SK-N-SH (cell line): ENCODE results near the gene VENTX. TPM values are rescaled to one million over a fixed set of nuclear protein-coding genes. Genes with fewer than 3 reads are reported as not detected.

Experiments
- CTCF ChIA-PET: fragments of 300-600, 350-600 bp; formaldehyde crosslinking; extraction: SDS; loops from one replicate; lab custom pipeline; 2021; lab: Yijun Ruan, JAX
- POLR2A ChIA-PET: fragments of 350-600 bp; sonication (Branson Sonifier 250); formaldehyde crosslinking; extraction: SDS; loops from one replicate; lab custom pipeline; 2020; ENCODE audit warnings: antibody characterized with exemption, inconsistent platforms; lab: Yijun Ruan, JAX
- DNase-seq: peaks from one replicate; pipeline ENCODE4 v3.0.0; 2012
- H2AFZ ChIP-seq: fragments of 200-600 bp; sonication (generic); 2 replicates; pipeline ENCODE4 v1.8.1; 2016; ENCODE audit warnings: antibody characterized with exemption, mild to moderate bottlenecking, low read depth
- H3F3A ChIP-seq: fragments of 200-600 bp; sonication (generic); replicated peaks from 2 replicates; pipeline ENCODE3; 2016; ENCODE audit warnings: antibody characterized with exemption, mild to moderate bottlenecking; ENCODE audit not compliant: insufficient read depth
- H3K27ac ChIP-seq, 2 experiments: fragments of 200-500 bp in 1 of 2; fragments of 200-600 bp in 1 of 2; sonication (Bioruptor generic) in 1 of 2; sonication (generic), shearing (Covaris generic) in 1 of 2; 2 replicates each; pipeline versions ENCODE4 v1.5.1 to v1.6.1; 2014 to 2016; ENCODE audit warnings: low read depth in 2 of 2, inconsistent platforms in 1 of 2, low read length in 1 of 2, mild to moderate bottlenecking in 1 of 2, mixed read lengths in 1 of 2
- H3K27me3 ChIP-seq: fragments of 200-600 bp; sonication (generic), shearing (Covaris generic); 2 replicates; pipeline ENCODE4 v1.6.1; 2016; ENCODE audit warnings: mixed run types; ENCODE audit not compliant: insufficient read depth
- H3K36me3 ChIP-seq, 2 experiments: fragments of 200-500 bp in 1 of 2; fragments of 200-600 bp in 1 of 2; sonication (Bioruptor generic) in 1 of 2; sonication (generic) in 1 of 2; replicated peaks in 1 of 2; 2 replicates each; pipeline versions ENCODE3 to v1.5.1; 2014 to 2016; ENCODE audit warnings: low read length in 1 of 2, mild to moderate bottlenecking in 1 of 2; ENCODE audit not compliant: insufficient read depth in 2 of 2, control insufficient read depth in 1 of 2
- H3K4me1 ChIP-seq, 2 experiments: fragments of 200-500 bp in 1 of 2; fragments of 200-600 bp in 1 of 2; sonication (Bioruptor generic) in 1 of 2; sonication (generic), shearing (Covaris generic) in 1 of 2; 2 replicates each; pipeline versions ENCODE4 v1.5.1 to v1.6.1; 2014 to 2016; ENCODE audit warnings: low read depth in 1 of 2, low read length in 1 of 2, mixed run types in 1 of 2; ENCODE audit not compliant: insufficient read depth in 2 of 2, control insufficient read depth in 1 of 2
- H3K4me2 ChIP-seq: fragments of 200-600 bp; sonication (generic), shearing (Covaris generic); 2 replicates; pipeline ENCODE4 v1.6.1; 2017; ENCODE audit warnings: mixed run types
- H3K4me3 ChIP-seq, 2 experiments: fragments of 200-500 bp in 1 of 2; fragments of 200-600 bp in 1 of 2; sonication (Bioruptor generic) in 1 of 2; sonication (generic), shearing (Covaris generic) in 1 of 2; 2 replicates each; pipeline versions ENCODE4 v1.5.1 to v1.8.1; 2014 to 2016; ENCODE audit warnings: low read depth in 2 of 2, inconsistent platforms in 1 of 2, low read length in 1 of 2, mild to moderate bottlenecking in 1 of 2, mixed read lengths in 1 of 2, moderate library complexity in 1 of 2
- H3K79me2 ChIP-seq: fragments of 200-600 bp; sonication (generic); 2 replicates; pipeline ENCODE4 v1.8.1; 2017; ENCODE audit warnings: mild to moderate bottlenecking; ENCODE audit not compliant: insufficient read depth
- H3K9ac ChIP-seq: fragments of 200-600 bp; sonication (generic); 2 replicates; pipeline ENCODE4 v1.6.1; 2017; ENCODE audit warnings: mixed run types
- H3K9me2 ChIP-seq: fragments of 200-600 bp; sonication (generic); 2 replicates; pipeline ENCODE4 v1.6.1; 2017; ENCODE audit warnings: mixed run types
- H3K9me3 ChIP-seq: fragments of 200-600 bp; sonication (generic); 2 replicates; pipeline ENCODE4 v1.6.1; 2017; ENCODE audit warnings: mixed run types, mild to moderate bottlenecking, moderate library complexity
- H4K20me1 ChIP-seq: fragments of 200-600 bp; sonication (generic); 2 replicates; pipeline ENCODE4 v1.6.1; 2017; ENCODE audit warnings: mild to moderate bottlenecking, mixed run types; ENCODE audit not compliant: insufficient read depth
- FOSL2 ChIP-seq: IDR thresholded peaks from 2 replicates; pipeline ENCODE4 v1.4.0; 2012; ENCODE audit warnings: low read depth, mild to moderate bottlenecking, moderate library complexity, borderline replicate concordance
- FOXJ3 ChIP-seq: sonication (generic); formaldehyde crosslinking; IDR thresholded peaks from 2 replicates; pipeline ENCODE4 v1.5.1; 2020; ENCODE audit warnings: mild to moderate bottlenecking, missing genetic modification reagents
- FOXM1 ChIP-seq: IDR thresholded peaks from 2 replicates; pipeline ENCODE4 v1.4.0; 2012; ENCODE audit warnings: low read depth, mild to moderate bottlenecking
- GATA2 ChIP-seq: sonication (generic); formaldehyde crosslinking; IDR thresholded peaks from 2 replicates; pipeline ENCODE4 v1.5.0; 2020; ENCODE audit warnings: mild to moderate bottlenecking, missing genetic modification reagents
- MXI1 ChIP-seq: IDR thresholded peaks from 2 replicates; pipeline ENCODE4 v1.6.1; 2012; ENCODE audit warnings: mild to moderate bottlenecking, low read depth, low read length, improper control_type of control experiment
- SIN3A ChIP-seq: IDR thresholded peaks from 2 replicates; pipeline ENCODE4 v1.6.1; 2012; ENCODE audit warnings: low read depth, mild to moderate bottlenecking, low read length, moderate library complexity, borderline replicate concordance
- SMC3 ChIP-seq: IDR thresholded peaks from 2 replicates; pipeline ENCODE4 v1.6.1; 2012; ENCODE audit warnings: low read depth, low read length, improper control_type of control experiment
- WGBS: methylation state at CpG from one replicate; pipeline ENCODE4 v1.1.6; 2017; ENCODE audit warnings: low lambda C conversion rate; 5-methylcytosine and 5-hydroxymethylcytosine counted together
- polyA plus RNA-seq, 3 experiments: library from polyadenylated mRNA; depleted of rRNA; stranded (reverse); fragments of >200 nt; gene quantifications; 2 replicates each; pipeline ENCODE4 v1.2.3, GENCODE V29; 2012
- TF ChIP-seq, protein P1 (sequence below): fragments of 150-350 bp; IDR thresholded peaks from 2 replicates; pipeline ENCODE4 v1.6.1; 2017; ENCODE audit warnings: antibody characterized with exemption, low read length, low read depth, borderline replicate concordance
- TF ChIP-seq, protein P2 (sequence below): IDR thresholded peaks from 2 replicates; pipeline ENCODE4 v1.4.0; 2012; ENCODE audit warnings: low read depth, borderline replicate concordance
- TF ChIP-seq, protein P3 (sequence below): IDR thresholded peaks from 2 replicates; pipeline ENCODE4 v1.4.0; 2012; ENCODE audit warnings: low read depth, borderline replicate concordance

The VENTX gene
- polyA plus RNA-seq, 1 of the 3 experiments (the other 2 are of a cell fraction), result not detected

DNA sequence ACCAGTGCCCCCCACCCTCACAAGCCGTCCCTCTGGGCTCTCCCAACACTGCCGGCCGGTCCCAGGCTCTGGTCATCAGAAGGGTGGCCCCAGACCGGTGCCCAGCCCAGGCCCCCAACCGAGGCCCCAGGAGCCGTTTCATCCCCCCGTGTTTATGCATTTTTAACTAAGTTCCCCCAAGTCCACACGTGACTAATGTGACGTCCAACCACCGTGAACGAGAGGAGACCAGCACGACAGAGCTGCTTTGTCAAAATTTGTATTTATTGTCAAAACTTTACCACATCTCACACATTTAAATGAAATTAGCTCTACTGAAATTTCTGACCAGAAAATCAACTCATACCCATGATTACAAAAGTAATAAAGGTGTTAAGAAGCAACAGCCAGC lies 8.6 kb downstream of the VENTX start (continued):
- TF ChIP-seq, protein P1, sequence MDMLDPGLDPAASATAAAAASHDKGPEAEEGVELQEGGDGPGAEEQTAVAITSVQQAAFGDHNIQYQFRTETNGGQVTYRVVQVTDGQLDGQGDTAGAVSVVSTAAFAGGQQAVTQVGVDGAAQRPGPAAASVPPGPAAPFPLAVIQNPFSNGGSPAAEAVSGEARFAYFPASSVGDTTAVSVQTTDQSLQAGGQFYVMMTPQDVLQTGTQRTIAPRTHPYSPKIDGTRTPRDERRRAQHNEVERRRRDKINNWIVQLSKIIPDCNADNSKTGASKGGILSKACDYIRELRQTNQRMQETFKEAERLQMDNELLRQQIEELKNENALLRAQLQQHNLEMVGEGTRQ, result no peak

DNA sequence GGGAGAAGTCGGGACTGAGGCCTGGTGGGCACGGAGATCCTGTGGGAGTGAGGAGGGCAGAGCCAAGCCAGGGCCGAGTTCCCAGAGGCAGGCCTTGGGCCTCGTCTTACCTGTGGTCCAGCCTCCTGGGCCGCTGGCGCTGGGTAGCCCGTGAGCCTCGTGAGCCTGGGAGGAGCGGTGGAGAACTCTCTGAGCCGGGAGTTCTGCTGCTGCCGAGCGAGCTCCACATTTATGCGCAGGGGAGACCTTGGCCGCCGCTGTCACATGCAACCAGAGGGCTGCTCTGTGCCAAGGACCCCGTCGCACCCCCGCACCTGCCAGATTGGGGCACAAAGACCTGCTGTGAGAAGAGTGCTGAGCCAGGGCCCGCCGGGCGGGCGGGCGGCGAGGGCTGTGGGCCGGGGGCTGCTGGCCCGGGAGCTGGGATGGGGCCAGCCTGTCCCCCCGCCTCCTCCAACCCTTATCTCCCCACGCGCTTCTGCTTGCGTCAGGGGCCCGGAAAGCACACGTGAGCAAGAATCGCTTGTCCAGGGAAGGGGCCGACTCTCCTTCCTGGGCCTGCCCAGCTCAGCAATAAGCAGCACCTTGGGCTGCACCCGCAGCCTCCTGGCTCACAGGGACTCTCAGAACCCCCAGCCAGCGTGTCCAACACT lies 10.2 kb downstream of the VENTX start:
- no peaks in the 10 kb centered on the region for H3K9me3 ChIP-seq
- WGBS, result 82% methylated on average over 8 of the region's 36 CpGs
- H3K4me2 ChIP-seq, result no peak overlapping the region
- CTCF ChIA-PET, result no interaction called here
- H3K9ac ChIP-seq, result no peak overlapping the region
- no peaks in the 10 kb centered on the region for H3K9me2 ChIP-seq
- no peaks in the 10 kb centered on the region for H4K20me1 ChIP-seq
- H3K4me3 ChIP-seq, result no peak overlapping the region
- POLR2A ChIA-PET, result no interaction called here
- H3K4me1 ChIP-seq, result no peaks in the 10 kb centered on the region
- no peaks in the 10 kb centered on the region for H3F3A ChIP-seq
- H3K36me3 ChIP-seq, result no peaks in the 10 kb centered on the region
- H3K27ac ChIP-seq, result no peak overlapping the region
- TF ChIP-seq FOXM1, result no peak
- no peak for TF ChIP-seq SIN3A
- no peak for TF ChIP-seq FOXJ3
- no peak for TF ChIP-seq GATA2 (CRISPR knock-in tag)
- TF ChIP-seq, protein P2, sequence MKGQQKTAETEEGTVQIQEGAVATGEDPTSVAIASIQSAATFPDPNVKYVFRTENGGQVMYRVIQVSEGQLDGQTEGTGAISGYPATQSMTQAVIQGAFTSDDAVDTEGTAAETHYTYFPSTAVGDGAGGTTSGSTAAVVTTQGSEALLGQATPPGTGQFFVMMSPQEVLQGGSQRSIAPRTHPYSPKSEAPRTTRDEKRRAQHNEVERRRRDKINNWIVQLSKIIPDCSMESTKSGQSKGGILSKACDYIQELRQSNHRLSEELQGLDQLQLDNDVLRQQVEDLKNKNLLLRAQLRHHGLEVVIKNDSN, result no peak
- TF ChIP-seq, protein P1, result no peak
- TF ChIP-seq FOSL2, result no peak
- H3K79me2 ChIP-seq, result no peaks in the 10 kb centered on the region
- H2AFZ ChIP-seq, result no peak overlapping the region
- no peaks in the 10 kb centered on the region for H3K27me3 ChIP-seq
- DNase-seq, result no peak

DNA sequence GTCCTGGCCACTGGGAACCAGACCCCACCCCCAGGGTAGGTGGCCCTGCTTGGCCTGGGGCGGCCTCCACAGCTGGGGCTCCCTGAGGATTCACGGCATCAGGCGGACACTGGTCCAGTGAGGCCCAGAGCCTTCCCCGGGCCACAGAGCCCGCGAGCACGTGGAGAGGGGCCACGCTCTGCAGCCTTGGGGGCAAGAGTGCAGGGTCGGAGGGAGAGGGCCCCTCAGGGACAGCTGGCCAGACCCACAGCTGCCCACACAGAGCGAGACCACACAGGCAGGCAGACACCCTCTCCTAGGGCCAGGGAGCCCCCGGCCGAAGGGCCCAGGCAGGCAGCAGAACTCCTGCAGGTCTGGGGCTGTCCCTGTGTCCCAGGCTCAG lies 10.7 kb downstream of the VENTX start:
- Histone ChIP-seq H3K79me2 (no peaks in the 10 kb centered on the region), H3F3A (no peaks in the 10 kb centered on the region), H3K27me3 (no peaks in the 10 kb centered on the region), H3K4me3 (no peak overlapping the region), H2AFZ (no peak overlapping the region), H3K4me2 (no peak overlapping the region), H3K9me2 (no peaks in the 10 kb centered on the region), H4K20me1 (no peaks in the 10 kb centered on the region), H3K9ac (no peak overlapping the region), H3K9me3 (no peaks in the 10 kb centered on the region), H3K36me3 (no peaks in the 10 kb centered on the region), H3K27ac (no peak overlapping the region), H3K4me1 (no peaks in the 10 kb centered on the region)
- POLR2A ChIA-PET, result no interaction called here
- no peak for DNase-seq
- no CpG with 5 or more reads among the region's 12 CpGs for WGBS
- CTCF ChIA-PET, result no interaction called here
- TF ChIP-seq SMC3 (no peak), MXI1 (no peak)
- TF ChIP-seq, protein P3, sequence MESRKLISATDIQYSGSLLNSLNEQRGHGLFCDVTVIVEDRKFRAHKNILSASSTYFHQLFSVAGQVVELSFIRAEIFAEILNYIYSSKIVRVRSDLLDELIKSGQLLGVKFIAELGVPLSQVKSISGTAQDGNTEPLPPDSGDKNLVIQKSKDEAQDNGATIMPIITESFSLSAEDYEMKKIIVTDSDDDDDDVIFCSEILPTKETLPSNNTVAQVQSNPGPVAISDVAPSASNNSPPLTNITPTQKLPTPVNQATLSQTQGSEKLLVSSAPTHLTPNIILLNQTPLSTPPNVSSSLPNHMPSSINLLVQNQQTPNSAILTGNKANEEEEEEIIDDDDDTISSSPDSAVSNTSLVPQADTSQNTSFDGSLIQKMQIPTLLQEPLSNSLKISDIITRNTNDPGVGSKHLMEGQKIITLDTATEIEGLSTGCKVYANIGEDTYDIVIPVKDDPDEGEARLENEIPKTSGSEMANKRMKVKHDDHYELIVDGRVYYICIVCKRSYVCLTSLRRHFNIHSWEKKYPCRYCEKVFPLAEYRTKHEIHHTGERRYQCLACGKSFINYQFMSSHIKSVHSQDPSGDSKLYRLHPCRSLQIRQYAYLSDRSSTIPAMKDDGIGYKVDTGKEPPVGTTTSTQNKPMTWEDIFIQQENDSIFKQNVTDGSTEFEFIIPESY, result no peak
